AG04450 (cell line): ENCODE data around the gene CNTNAP4. TPM values are rescaled to one million over a fixed set of nuclear protein-coding genes. Genes with fewer than 3 reads are reported as not detected.

Experiments
- CTCF ChIA-PET: fragments of 300-600, 350-600 bp; formaldehyde crosslinking; extraction: SDS; loops from one replicate; lab custom pipeline; 2022; ENCODE audit warnings: antibody characterized with exemption, inconsistent platforms; lab: Charles Lee
- POLR2A ChIA-PET: fragments of 350-600 bp; formaldehyde crosslinking; extraction: SDS; loops from one replicate; lab custom pipeline; 2021; ENCODE audit warnings: antibody characterized with exemption, inconsistent platforms; lab: Yijun Ruan, JAX
- DNase-seq: peaks from one replicate; pipeline ENCODE4 v3.0.0-alpha.2; 2011; ENCODE audit warnings: low read depth, low spot score
- H3K27ac ChIP-seq: one replicate; pipeline ENCODE4 v1.5.1; 2012; ENCODE audit warnings: low read depth, low read length, control low read depth
- H3K27me3 ChIP-seq: one replicate; pipeline ENCODE4 v1.6.0; 2012; ENCODE audit warnings: low read length; ENCODE audit not compliant: control insufficient read depth, insufficient read depth
- H3K4me3 ChIP-seq: 2 replicates; pipeline ENCODE4 v1.5.1; 2011; ENCODE audit warnings: mild to moderate bottlenecking, low read depth, low read length, control low read depth
- H3K9me3 ChIP-seq: 2 replicates; pipeline ENCODE4 v1.5.1; 2012; ENCODE audit warnings: low read length; ENCODE audit not compliant: control insufficient read depth, insufficient read depth
- CTCF ChIP-seq: IDR thresholded peaks from 2 replicates; pipeline ENCODE4 v1.5.1; 2011; ENCODE audit warnings: low read depth, low read length, control low read depth, inconsistent platforms
- polyA plus RNA-seq: library from polyadenylated mRNA; depleted of rRNA; stranded (reverse); fragments of >200 nt; gene quantifications from 2 replicates; pipeline ENCODE4 v1.2.3, GENCODE V29; 2011

CNTNAP4 gene
- polyA plus RNA-seq, 1 experiment = not detected

- POLR2A ChIA-PET = no interaction called here
- CTCF ChIA-PET = no interaction called here
- TF ChIP-seq CTCF = no peak
- H3K27ac ChIP-seq = no peak overlapping the region
- no peaks in the 10 kb centered on the region for H3K9me3 ChIP-seq
- no peak for DNase-seq
- no peak overlapping the region for H3K4me3 ChIP-seq
- no peaks in the 10 kb centered on the region for H3K27me3 ChIP-seq
Observed at GRCh38 chr16:76455257-76455656, 178.1 kb downstream of the CNTNAP4 start.

GRCh38 chr16:76456016-76456415, 178.8 kb downstream of the CNTNAP4 start:
- H3K9me3 ChIP-seq = no peaks in the 10 kb centered on the region
- H3K27me3 ChIP-seq = no peaks in the 10 kb centered on the region
- POLR2A ChIA-PET = no interaction called here
- no peak for TF ChIP-seq CTCF
- no peak overlapping the region for H3K27ac ChIP-seq
- no peak overlapping the region for H3K4me3 ChIP-seq
- CTCF ChIA-PET = no interaction called here
- DNase-seq = no peak

GRCh38 chr16:76459111-76459510, 181.9 kb downstream of the CNTNAP4 start:
- no peak overlapping the region for H3K4me3 ChIP-seq
- DNase-seq = no peak
- no peak overlapping the region for H3K27ac ChIP-seq
- TF ChIP-seq CTCF = no peak
- no peaks in the 10 kb centered on the region for H3K27me3 ChIP-seq
- H3K9me3 ChIP-seq = no peaks in the 10 kb centered on the region
- POLR2A ChIA-PET = no interaction called here
- CTCF ChIA-PET = no interaction called here

GRCh38 chr16:76461836-76462235, 184.6 kb downstream of the CNTNAP4 start:
- no peak overlapping the region for H3K4me3 ChIP-seq
- ChIA-PET CTCF (no interaction called here), POLR2A (no interaction called here)
- no peak overlapping the region for H3K27ac ChIP-seq
- no peak for TF ChIP-seq CTCF
- no peaks in the 10 kb centered on the region for H3K9me3 ChIP-seq
- DNase-seq = no peak
- H3K27me3 ChIP-seq = no peaks in the 10 kb centered on the region

GRCh38 chr16:76464955-76465620, 187.9 kb downstream of the CNTNAP4 start:
- Histone ChIP-seq H3K4me3 (no peak overlapping the region), H3K27ac (no peak overlapping the region), H3K27me3 (no peaks in the 10 kb centered on the region), H3K9me3 (no peaks in the 10 kb centered on the region)
- ChIA-PET CTCF (no interaction called here), POLR2A (no interaction called here)
- TF ChIP-seq CTCF = no peak
- no peak for DNase-seq
